ENCODE data around the gene GREM2. TPM values are rescaled to one million over a fixed set of nuclear protein-coding genes. Genes with fewer than 3 reads are reported as not detected.

GREM2 gene
- total and polyA plus RNA-seq, 2 experiments from 2014 or later: 0.18 to 0.21 TPM

- Histone ChIP-seq H4K20me1 (replicated peaks; ENCODE audit: insufficient read depth) (no peaks in the 10 kb centered on the region), H3K9me2 (ENCODE audit: insufficient read depth) (no peaks in the 10 kb centered on the region), H3K4me3 (no peak overlapping the region), H3K4me1 (ENCODE audit: insufficient read depth) (peaks cover 39% of the 10 kb centered on the region), H3K27me3 (ENCODE audit: insufficient read depth) (peaks cover 19% of the 10 kb centered on the region), H3F3A (replicated peaks; ENCODE audit: low read depth) (no peaks in the 10 kb centered on the region; the same call in 1 of the 2 replicates), H3K4me2 (no peak overlapping the region), H3K36me3 (ENCODE audit: insufficient read depth) (no peaks in the 10 kb centered on the region), H3K79me2 (replicated peaks; ENCODE audit: insufficient read depth) (no peaks in the 10 kb centered on the region), H2AFZ (no peak overlapping the region), H3K27ac (ENCODE audit: low read depth) (no peak overlapping the region)
- no peaks in the 10 kb centered on the region for H3K36me3 Mint-ChIP-seq (ENCODE audit: low read depth)
- DNase-seq (ENCODE audit: low spot score): peak; percentile 71
- TF ChIP-seq EZH2phosphoT487 (IDR thresholded peaks at IDR 0.05; ENCODE audit: unreplicated experiment): no peak
- TF ChIP-seq CTCF (conservative IDR thresholded peaks at IDR 0.05; ENCODE audit: low read depth in 2 of 2): peak; percentile 73 to 78
- H3K27ac Mint-ChIP-seq: no peak overlapping the region
- no peak overlapping the region for H3K4me3 Mint-ChIP-seq
- peaks cover 41% of the 10 kb centered on the region for H3K4me1 Mint-ChIP-seq
- peak; percentile 61 for ATAC-seq
- H3K9me3 Mint-ChIP-seq: no peaks in the 10 kb centered on the region; the same call in 2 of the 3 replicates
- H3K27me3 Mint-ChIP-seq (ENCODE audit: insufficient read depth, low read depth, poor library complexity): peaks cover 13% of the 10 kb centered on the region
Observed at GRCh38 chr1:240608707-240609106, 3.2 kb downstream of the GREM2 start.

- ATAC-seq (no peak), DNase-seq (ENCODE audit: low spot score) (no peak)
- Histone ChIP-seq H3K79me2 (replicated peaks; ENCODE audit: insufficient read depth) (no peaks in the 10 kb centered on the region), H3K36me3 (ENCODE audit: insufficient read depth) (no peaks in the 10 kb centered on the region), H3K27me3 (ENCODE audit: insufficient read depth) (peaks cover 19% of the 10 kb centered on the region), H3K4me1 (ENCODE audit: insufficient read depth) (peaks cover 22% of the 10 kb centered on the region), H3K4me2 (no peak overlapping the region), H4K20me1 (replicated peaks; ENCODE audit: insufficient read depth) (no peaks in the 10 kb centered on the region), H3K9me2 (ENCODE audit: insufficient read depth) (no peaks in the 10 kb centered on the region), H2AFZ (no peak overlapping the region), H3K27ac (ENCODE audit: low read depth) (no peak overlapping the region), H3F3A (replicated peaks; ENCODE audit: low read depth) (no peaks in the 10 kb centered on the region), H3K4me3 (no peak overlapping the region)
- Mint-ChIP-seq H3K36me3 (ENCODE audit: low read depth) (no peaks in the 10 kb centered on the region), H3K27me3 (ENCODE audit: insufficient read depth, low read depth, poor library complexity) (peaks cover 13% of the 10 kb centered on the region), H3K4me3 (no peak overlapping the region), H3K27ac (no peak overlapping the region), H3K9me3 (no peaks in the 10 kb centered on the region; the same call in 2 of the 3 replicates), H3K4me1 (peaks cover 25% of the 10 kb centered on the region)
- TF ChIP-seq ETS1 (IDR thresholded peaks at IDR 0.05) (no peak), CTCF (conservative IDR thresholded peaks at IDR 0.05; ENCODE audit: low read depth in 2 of 2) (no peak), POLR2AphosphoS5 (IDR thresholded peaks at IDR 0.05; ENCODE audit: low read depth) (no peak), ZNF114 (CRISPR knock-in tag; IDR thresholded peaks at IDR 0.05) (no peak), CREB1 (CRISPR knock-in tag; IDR thresholded peaks at IDR 0.05; ENCODE audit: low read depth) (no peak), ZNF462 (CRISPR knock-in tag; IDR thresholded peaks at IDR 0.05) (no peak), EZH2 (IDR thresholded peaks at IDR 0.05; ENCODE audit: low read depth, unreplicated experiment) (no peak)
Observed at GRCh38 chr1:240607006-240607405, 4.9 kb downstream of the GREM2 start.
